Mucosa of descending colon (tissue), 3 donors: Measurements from ENCODE around the gene FRAS1. TPM values are rescaled to one million over a fixed set of nuclear protein-coding genes. Genes with fewer than 3 reads are reported as not detected.

Experiments used
- ATAC-seq: fragments of 200-7000 bp; cut with Tn5 transposase; one replicate; pipeline ENCODE4 v1.9.1; 2020; ENCODE audit warnings: mild to moderate bottlenecking, moderate library complexity
- DNase-seq, 3 donors: peaks; one replicate each; pipeline ENCODE4 v3.0.0-alpha.2; 2020
- H3K36me3 ChIP-seq: fragments of 200-600 bp; one replicate; pipeline ENCODE4 v1.8.0; 2021; ENCODE audit warnings: low read depth, mild to moderate bottlenecking
- H3K4me1 ChIP-seq: fragments of 200-600 bp; one replicate; pipeline ENCODE4 v1.8.0; 2021; ENCODE audit warnings: low read depth, mild to moderate bottlenecking
- H3K4me3 ChIP-seq: fragments of 200-600 bp; one replicate; pipeline ENCODE4 v1.8.0; 2021; ENCODE audit warnings: mild to moderate bottlenecking
- H3K9me3 ChIP-seq: fragments of 200-600 bp; one replicate; pipeline ENCODE4 v1.8.0; 2021; ENCODE audit warnings: mild to moderate bottlenecking
- CTCF ChIP-seq: fragments of 200-600 bp; IDR thresholded peaks from one replicate; pipeline ENCODE4 v1.8.0; 2022; ENCODE audit warnings: antibody characterized with exemption, mild to moderate bottlenecking
- intact Hi-C, 2 donors: fragments of 100-400 bp; cut with DNase I in 1 of 2; cut with micrococcal nuclease in 1 of 2; formaldehyde crosslinking; loops; one replicate each; pipeline versions ENCODE4 v1.11.0 to v1.11.1; 2022; cut with DNase I, micrococcal nuclease
- total RNA-seq, 3 donors: library from RNA; stranded (reverse); fragmentation: NEBNext Ultra II Directional in 2 of 3; extraction: Animal tissue kit (Norgen Biotek cat#: 25700) in 2 of 3; gene quantifications; one replicate each; pipeline versions ENCODE4 v1.2.1 to v1.2.4, GENCODE V29; 2021 to 2023
- donor health status: DM: no; HTN: no; CAD: no; lungs with moderate emphysema.
- donor health status: DM: no; HTN: no; CAD: no.
- donor health status: DM: no; HTN: yes; CAD: no.

FRAS1 gene
- total RNA-seq, 3 donors from 2014 or later, result 1.2 to 9.3 (median 2.2) TPM

- ATAC-seq (no peak), DNase-seq (no peak)
- intact Hi-C loops, result no loop called here
- Histone ChIP-seq H3K9me3 (peaks cover 3% of the 10 kb centered on the region), H3K4me1 (no peaks in the 10 kb centered on the region), H3K4me3 (no peak overlapping the region), H3K36me3 (no peaks in the 10 kb centered on the region)
- no peak for TF ChIP-seq CTCF
Observed at GRCh38 chr4:78197947-78198346, 140.8 kb downstream of the FRAS1 start.

- Histone ChIP-seq H3K4me3 (no peak overlapping the region), H3K36me3 (no peaks in the 10 kb centered on the region), H3K4me1 (no peaks in the 10 kb centered on the region), H3K9me3 (peaks cover 3% of the 10 kb centered on the region)
- no peak for ATAC-seq
- intact Hi-C loops, result no loop called here
- TF ChIP-seq CTCF, result no peak
- DNase-seq, result no peak
Observed at GRCh38 chr4:78199984-78200383, 142.9 kb downstream of the FRAS1 start.

DNA sequence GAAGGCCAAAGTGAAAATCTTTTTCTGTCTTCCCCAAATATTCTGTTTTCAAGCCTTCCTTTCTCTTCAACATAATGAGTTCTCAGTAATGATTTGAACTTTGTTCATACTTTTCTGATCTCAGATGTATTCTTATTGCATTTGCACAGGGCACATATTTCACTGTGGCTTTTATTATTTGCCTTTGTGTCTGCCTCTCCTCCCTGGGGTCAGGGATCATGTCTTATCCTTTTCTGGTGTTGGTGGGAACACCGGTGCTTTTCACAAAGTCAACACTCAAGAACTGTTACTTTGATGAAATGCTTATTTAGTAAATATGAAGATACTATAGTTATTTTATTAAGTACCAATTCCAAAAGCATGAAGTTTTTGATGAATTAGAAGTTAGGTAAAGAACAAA lies 143.8 kb downstream of the FRAS1 start:
- no peaks in the 10 kb centered on the region for H3K4me1 ChIP-seq
- no peak overlapping the region for H3K4me3 ChIP-seq
- no peaks in the 10 kb centered on the region for H3K9me3 ChIP-seq
- no peaks in the 10 kb centered on the region for H3K36me3 ChIP-seq
- no peak for TF ChIP-seq CTCF
- intact Hi-C loops, result no loop called here
- no peak for DNase-seq
- no peak for ATAC-seq

DNA sequence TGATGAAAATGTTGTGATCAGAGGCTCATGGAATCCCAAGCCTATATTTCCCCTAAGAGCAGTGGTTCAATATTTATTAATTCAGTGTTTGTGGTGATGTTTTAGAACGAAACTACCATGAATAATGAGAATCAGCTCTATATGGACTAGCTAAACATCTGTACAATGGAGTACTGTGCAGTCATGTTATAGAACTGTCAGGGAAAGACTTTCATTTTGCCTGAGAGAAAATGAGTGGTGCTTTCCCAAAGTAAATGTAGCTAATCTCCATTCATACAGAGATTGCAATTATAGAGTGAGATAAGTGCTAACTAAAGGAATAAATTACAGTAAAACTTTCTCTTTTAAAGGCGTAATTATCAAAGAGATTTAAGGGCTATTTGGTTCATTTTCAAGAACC lies 147.1 kb downstream of the FRAS1 start:
- DNase-seq, result no peak
- ATAC-seq, result no peak
- H3K4me3 ChIP-seq, result no peak overlapping the region
- no peaks in the 10 kb centered on the region for H3K4me1 ChIP-seq
- no peak for TF ChIP-seq CTCF
- no peaks in the 10 kb centered on the region for H3K36me3 ChIP-seq
- no peaks in the 10 kb centered on the region for H3K9me3 ChIP-seq
- intact Hi-C loops, result no loop called here

GRCh38 chr4:78205591-78205990 lies 148.5 kb downstream of the FRAS1 start:
- intact Hi-C loops, result no loop called here
- H3K36me3 ChIP-seq, result no peaks in the 10 kb centered on the region
- no peaks in the 10 kb centered on the region for H3K4me1 ChIP-seq
- ATAC-seq, result no peak
- DNase-seq, result no peak
- H3K4me3 ChIP-seq, result no peak overlapping the region
- no peaks in the 10 kb centered on the region for H3K9me3 ChIP-seq
- no peak for TF ChIP-seq CTCF

DNA sequence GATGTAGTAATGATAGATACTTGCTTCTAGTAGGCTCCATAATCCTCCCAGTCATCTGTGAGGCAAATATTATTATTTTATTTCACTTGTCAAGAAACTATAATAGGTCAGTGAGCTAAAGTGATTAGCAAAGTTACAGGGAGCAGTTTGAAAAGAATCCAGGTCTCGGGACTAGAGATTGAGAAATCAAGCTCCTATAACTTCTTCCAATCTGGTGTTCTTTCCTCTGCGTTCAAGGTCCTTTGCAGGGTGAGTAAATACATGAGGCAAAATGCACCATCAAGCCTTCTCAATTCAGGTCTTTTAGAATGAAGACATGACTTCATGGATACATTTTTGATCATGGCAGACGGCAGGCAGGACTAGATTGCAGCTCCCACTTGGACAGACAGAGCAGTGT lies 150.4 kb downstream of the FRAS1 start:
- no peak for TF ChIP-seq CTCF
- Histone ChIP-seq H3K4me1 (no peaks in the 10 kb centered on the region), H3K4me3 (no peak overlapping the region), H3K9me3 (no peaks in the 10 kb centered on the region), H3K36me3 (no peaks in the 10 kb centered on the region)
- intact Hi-C loops, result no loop called here
- ATAC-seq, result no peak
- no peak for DNase-seq
